IMR-90 (cell line): Measurements from ENCODE around the gene TBX1. TPM values are rescaled to one million over a fixed set of nuclear protein-coding genes. Genes with fewer than 3 reads are reported as not detected.

Source experiments
- ATAC-seq: fragments of 200-7000 bp; cut with Tn5 transposase; 2 replicates; pipeline ENCODE4 v1.9.1; 2020; ENCODE audit warnings: low read depth, mild to moderate bottlenecking, moderate library complexity
- BruUV-seq: library from RNA; stranded (reverse); fragments of 400-500 nt; replicated peaks from 2 replicates; lab custom pipeline; 2021; lab: Mats Ljungman, UMichigan
- CTCF ChIA-PET: fragments of 300-600 bp; formaldehyde crosslinking; extraction: SDS; loops from one replicate; lab custom pipeline; 2021; ENCODE audit warnings: antibody characterized with exemption; lab: Yijun Ruan, JAX
- POLR2A ChIA-PET: fragments of 300-600 bp; sonication (Branson Sonifier 250); formaldehyde crosslinking; loops from one replicate; lab custom pipeline; 2022; ENCODE audit warnings: antibody characterized with exemption; ENCODE audit not compliant: unreplicated experiment; lab: Charles Lee
- DNase-seq: peaks from one replicate; pipeline ENCODE4 v3.0.0; 2013
- H2AFZ ChIP-seq: replicated peaks from 2 replicates; pipeline ENCODE3; 2013; ENCODE audit warnings: low read length, mild to moderate bottlenecking; ENCODE audit not compliant: poor library complexity
- H2AK5ac ChIP-seq: 2 replicates; pipeline ENCODE4 v1.6.1; 2013; ENCODE audit warnings: low read depth, low read length, inconsistent platforms
- H2AK9ac ChIP-seq: replicated peaks from 2 replicates; pipeline ENCODE3; 2013; ENCODE audit warnings: mild to moderate bottlenecking, low read depth, low read length, moderate library complexity; ENCODE audit not compliant: poor library complexity
- H2BK120ac ChIP-seq: 2 replicates; pipeline ENCODE4 v1.6.1; 2013; ENCODE audit warnings: low read depth, low read length, inconsistent platforms
- H2BK15ac ChIP-seq: 3 replicates; pipeline ENCODE4 v1.6.1; 2013; ENCODE audit warnings: low read depth, low read length, inconsistent platforms
- H2BK20ac ChIP-seq: 2 replicates; pipeline ENCODE4 v1.6.1; 2013; ENCODE audit warnings: low read depth, mild to moderate bottlenecking, inconsistent platforms, low read length, moderate library complexity
- H2BK5ac ChIP-seq: 2 replicates; pipeline ENCODE4 v1.6.1; 2013; ENCODE audit warnings: mild to moderate bottlenecking, low read depth, low read length, inconsistent platforms; ENCODE audit not compliant: poor library complexity, severe bottlenecking
- H3K14ac ChIP-seq: replicated peaks from 2 replicates; pipeline ENCODE4 v1.6.1; 2013; ENCODE audit warnings: low read depth, low read length, inconsistent platforms
- H3K18ac ChIP-seq: 2 replicates; pipeline ENCODE4 v1.6.1; 2013; ENCODE audit warnings: low read depth, low read length, control low read depth
- H3K23ac ChIP-seq: 2 replicates; pipeline ENCODE4 v1.6.1; 2013; ENCODE audit warnings: low read depth, low read length, inconsistent platforms
- H3K27ac ChIP-seq: 2 replicates; pipeline ENCODE4 v1.5.1; 2013; ENCODE audit warnings: mild to moderate bottlenecking, control low read depth, low read length; ENCODE audit not compliant: insufficient read depth
- H3K27me3 ChIP-seq: 2 replicates; pipeline ENCODE4 v1.6.1; 2013; ENCODE audit warnings: low read length; ENCODE audit not compliant: control insufficient read depth, insufficient read depth
- H3K36me3 ChIP-seq: 2 replicates; pipeline ENCODE4 v1.6.1; 2013; ENCODE audit warnings: low read length, mixed read lengths; ENCODE audit not compliant: control insufficient read depth, insufficient read depth
- H3K4ac ChIP-seq: 2 replicates; pipeline ENCODE4 v1.6.1; 2013; ENCODE audit warnings: low read depth, low read length, inconsistent platforms
- H3K4me1 ChIP-seq: 2 replicates; pipeline ENCODE4 v1.6.1; 2013; ENCODE audit warnings: low read length, mixed read lengths; ENCODE audit not compliant: control insufficient read depth, insufficient read depth
- H3K4me2 ChIP-seq: 2 replicates; pipeline ENCODE4 v1.6.1; 2013; ENCODE audit warnings: low read depth, mild to moderate bottlenecking, control low read depth, low read length, moderate library complexity
- H3K4me3 ChIP-seq: 2 replicates; pipeline ENCODE4 v1.5.1; 2013; ENCODE audit warnings: low read depth, mild to moderate bottlenecking, control low read depth, low read length, moderate library complexity; ENCODE audit not compliant: insufficient read depth
- H3K56ac ChIP-seq: 2 replicates; pipeline ENCODE4 v1.6.1; 2013; ENCODE audit warnings: low read length, inconsistent platforms; ENCODE audit not compliant: insufficient read depth; ENCODE audit errors: extremely low read depth
- H3K79me1 ChIP-seq, 2 experiments: 2 replicates each; pipeline ENCODE4 v1.6.1; 2013; ENCODE audit warnings: low read length in 2 of 2, inconsistent platforms in 1 of 2, low read depth in 1 of 2
- H3K9ac ChIP-seq: 2 replicates; pipeline ENCODE4 v1.6.1; 2013; ENCODE audit warnings: low read depth, low read length, control low read depth
- H3K9me1 ChIP-seq: 2 replicates; pipeline ENCODE4 v1.6.1; 2013; ENCODE audit warnings: low read length, inconsistent platforms; ENCODE audit not compliant: insufficient read depth
- H3K9me3 ChIP-seq: 2 replicates; pipeline ENCODE4 v1.6.1; 2013; ENCODE audit warnings: low read length; ENCODE audit not compliant: control insufficient read depth, insufficient read depth
- H4K20me1 ChIP-seq: 2 replicates; pipeline ENCODE4 v1.6.1; 2013; ENCODE audit warnings: low read length, inconsistent platforms; ENCODE audit not compliant: insufficient read depth
- H4K5ac ChIP-seq: 2 replicates; pipeline ENCODE4 v1.6.1; 2013; ENCODE audit warnings: mild to moderate bottlenecking, low read depth, low read length, control low read depth
- H4K8ac ChIP-seq, 2 experiments: 2 replicates each; pipeline ENCODE4 v1.6.1; 2013; ENCODE audit warnings: low read depth in 2 of 2, low read length in 2 of 2, control low read depth in 1 of 2, inconsistent platforms in 1 of 2
- H4K91ac ChIP-seq: 2 replicates; pipeline ENCODE4 v1.6.1; 2013; ENCODE audit warnings: low read depth, low read length, inconsistent platforms; ENCODE audit not compliant: insufficient read depth
- CTCF ChIP-seq: conservative IDR thresholded peaks from 2 replicates; pipeline ENCODE4 v1.5.1; 2012; ENCODE audit warnings: mild to moderate bottlenecking, low read depth, low read length, improper control_type of control experiment
- ELK1 ChIP-seq: fragments of 150-350 bp; IDR thresholded peaks from 2 replicates; pipeline ENCODE4 v1.6.1; 2016; ENCODE audit warnings: low read depth, mild to moderate bottlenecking, low read length, moderate library complexity, borderline replicate concordance
- MAFK ChIP-seq: IDR thresholded peaks from 2 replicates; pipeline ENCODE4 v1.6.1; 2012; ENCODE audit warnings: low read depth, low read length, improper control_type of control experiment
- MAZ ChIP-seq: IDR thresholded peaks from 2 replicates; pipeline ENCODE4 v1.6.1; 2012; ENCODE audit warnings: low read depth, mild to moderate bottlenecking, low read length, improper control_type of control experiment, moderate library complexity, borderline replicate concordance
- MXI1 ChIP-seq: IDR thresholded peaks from 2 replicates; pipeline ENCODE4 v1.6.1; 2012; ENCODE audit warnings: low read depth, mild to moderate bottlenecking, low read length, moderate library complexity, borderline replicate concordance
- RCOR1 ChIP-seq: IDR thresholded peaks from 2 replicates; pipeline ENCODE4 v1.6.1; 2012; ENCODE audit warnings: mild to moderate bottlenecking, low read length, improper control_type of control experiment; ENCODE audit not compliant: insufficient replicate concordance
- RFX5 ChIP-seq: IDR thresholded peaks from 2 replicates; pipeline ENCODE4 v1.8.0; 2012; ENCODE audit warnings: low read depth, mild to moderate bottlenecking, low read length, moderate library complexity
- USF2 ChIP-seq: fragments of 150-350 bp; IDR thresholded peaks from 2 replicates; pipeline ENCODE4 v1.6.1; 2017; ENCODE audit warnings: mild to moderate bottlenecking, antibody characterized with exemption, low read length, low read depth
- WGBS, 2 experiments: methylation state at CpG; one replicate each; pipeline versions ENCODE4 v1.1.5 to v1.1.7; 2013; ENCODE audit warnings: missing lambda C conversion rate in 2 of 2; ENCODE audit not compliant: insufficient read length in 1 of 2; ENCODE audit errors: extremely low coverage in 2 of 2; 5-methylcytosine and 5-hydroxymethylcytosine counted together
- dilution Hi-C: fragments of 300-500 bp; cut with HindIII; formaldehyde crosslinking; loops from one replicate; pipeline ENCODE4 v1.14.3; 2018; ENCODE audit warnings: low sequenced_read_pairs; ENCODE audit not compliant: unreplicated experiment
- in situ Hi-C: fragments of 300-500 bp; cut with MboI; formaldehyde crosslinking; loops from 3 replicates; pipeline ENCODE4 v1.14.3; 2019; ENCODE audit warnings: low sequenced_read_pairs, inconsistent platforms, mixed read lengths
- intact Hi-C: fragments of 100-400 bp; cut with micrococcal nuclease; formaldehyde crosslinking; loops from 2 replicates; pipeline ENCODE4 v1.10.0; 2022
- polyA plus RNA-seq, 3 experiments: library from polyadenylated mRNA; depleted of rRNA; stranded (reverse); fragments of >200 nt; gene quantifications; 2 replicates each; pipeline ENCODE4 v1.2.3, GENCODE V29; 2012; ENCODE audit warnings: low replicate concordance in 1 of 3
- total RNA-seq: library from RNA; depleted of rRNA; stranded (reverse); fragments of >200 nt; gene quantifications from 2 replicates; pipeline ENCODE4 v1.2.3, GENCODE V29; 2012

The TBX1 gene
- total and polyA plus RNA-seq, 2 of the 4 experiments (the other 2 are of a cell fraction), result 0.03 TPM; not detected in 1

GRCh38 chr22:19815093-19815822 lies 54.7 kb downstream of the TBX1 start:
- CTCF ChIA-PET, result no interaction called here
- no peaks in the 10 kb centered on the region for H3K36me3 ChIP-seq

More at GRCh38 chr22:19815093-19815822, 54.7 kb downstream of the TBX1 start:
- no peak overlapping the region for H2BK15ac ChIP-seq
- dilution Hi-C loops (no loop called here), in situ Hi-C loops (no loop called here), intact Hi-C loops (no loop called here)
- H2BK5ac ChIP-seq, result no peak overlapping the region
- 0 out of 2 replicates have a peak, but pooled peaks cover 5% of the 10 kb centered on the region for H4K20me1 ChIP-seq
- no peak overlapping the region for H4K8ac ChIP-seq
- no peak overlapping the region for H3K18ac ChIP-seq
- H3K9ac ChIP-seq, result no peak overlapping the region
- H3K9me3 ChIP-seq, result no peaks in the 10 kb centered on the region
- TF ChIP-seq ELK1, result no peak
- TF ChIP-seq MXI1, result no peak
- no peak for TF ChIP-seq RCOR1
- no peak for TF ChIP-seq MAZ
- no peak for TF ChIP-seq RFX5
- TF ChIP-seq CTCF, result no peak
- TF ChIP-seq USF2, result no peak
- no peak for TF ChIP-seq MAFK
- no peak overlapping the region for H4K91ac ChIP-seq
- peaks cover 7% of the 10 kb centered on the region; the same call in 1 of the 2 replicates for H3K9me1 ChIP-seq
- H2AK5ac ChIP-seq, result no peak overlapping the region
- H2BK120ac ChIP-seq, result no peak overlapping the region
- H3K27me3 ChIP-seq, result no peaks in the 10 kb centered on the region
- no peak overlapping the region for H3K56ac ChIP-seq
- H2AFZ ChIP-seq, result no peak overlapping the region
- no peak overlapping the region for H2AK9ac ChIP-seq
- POLR2A ChIA-PET, result no interaction called here
- 95% methylated on average over 10 of the region's 18 CpGs; no CpG with 5 or more reads in 1 of the 2 experiments for WGBS, 2 experiments
- H2BK20ac ChIP-seq, result no peak overlapping the region
- no peak overlapping the region for H3K4me3 ChIP-seq
- DNase-seq (no peak), ATAC-seq (no peak)
- no TSS peak for BruUV-seq
- H3K4me2 ChIP-seq, result no peak overlapping the region
- H3K14ac ChIP-seq, result no peak overlapping the region
- H3K79me1 ChIP-seq, result no peaks in the 10 kb centered on the region
- no peak overlapping the region for H3K27ac ChIP-seq
- no peak overlapping the region for H4K5ac ChIP-seq
- peaks cover 9% of the 10 kb centered on the region for H3K4me1 ChIP-seq
- no peak overlapping the region for H3K23ac ChIP-seq
- no peak overlapping the region for H3K4ac ChIP-seq
